Activated B cell treated with CpG ODN at 0.5 μM for 24 hours (primary cell): ENCODE measurements around the gene AGPAT1. TPM values are rescaled to one million over a fixed set of nuclear protein-coding genes. Genes with fewer than 3 reads are reported as not detected.

ENCODE experiments used
- ATAC-seq: fragments of 200-7000 bp; cut with Tn5 transposase; one replicate; pipeline ENCODE4 v1.10.0; 2021; ENCODE audit warnings: low read depth, mild to moderate bottlenecking, moderate library complexity
- CTCF ChIA-PET: fragments of 350-600 bp; sonication (Branson Sonifier 250); formaldehyde crosslinking; loops from one replicate; lab custom pipeline; 2021; ENCODE audit warnings: antibody characterized with exemption; lab: Charles Lee
- POLR2A ChIA-PET: fragments of 350-600 bp; sonication (Branson Sonifier 250); formaldehyde crosslinking; loops from one replicate; lab custom pipeline; 2021; ENCODE audit warnings: antibody characterized with exemption; lab: Charles Lee
- DNase-seq: peaks from one replicate; pipeline ENCODE4 v3.0.0; 2022
- H3K27ac Mint-ChIP-seq: one replicate; pipeline ENCODE4 v1.8.0; 2020; ENCODE audit warnings: mixed read lengths
- H3K27me3 Mint-ChIP-seq: one replicate; pipeline ENCODE4 v1.8.0; 2021; ENCODE audit warnings: mixed read lengths
- H3K36me3 Mint-ChIP-seq: one replicate; pipeline ENCODE4 v1.8.0; 2021; ENCODE audit warnings: low read depth, mixed read lengths
- H3K4me1 Mint-ChIP-seq: one replicate; pipeline ENCODE4 v1.8.0; 2021; ENCODE audit warnings: mixed read lengths
- H3K4me3 Mint-ChIP-seq: one replicate; pipeline ENCODE4 v1.8.0; 2020; ENCODE audit warnings: mild to moderate bottlenecking, mixed read lengths
- H3K9me3 Mint-ChIP-seq: one replicate; pipeline ENCODE4 v1.8.0; 2020; ENCODE audit warnings: mixed read lengths
- CTCF ChIP-seq: fragments of 200-600 bp; IDR thresholded peaks from one replicate; pipeline ENCODE4 v1.8.0; 2022; ENCODE audit warnings: antibody characterized with exemption, mild to moderate bottlenecking
- intact Hi-C: fragments of 100-400 bp; cut with micrococcal nuclease; formaldehyde crosslinking; loops from one replicate; pipeline ENCODE4 v1.15.1; 2024
- total RNA-seq: library from RNA; stranded (reverse); gene quantifications from 2 replicates; pipeline ENCODE4 v1.2.3, GENCODE V29; 2022

AGPAT1 gene
- total RNA-seq, 1 donor from 2014 or later = 26.4 TPM

- DNase-seq (no peak), ATAC-seq (no peak)
- ChIA-PET CTCF (no interaction called here), POLR2A (no interaction called here)
- H3K9me3 Mint-ChIP-seq = no peaks in the 10 kb centered on the region
- no peak overlapping the region for H3K4me3 Mint-ChIP-seq
- intact Hi-C loops = loop anchor here (10.0 kb wide), 1 partner anchor 107 kb away; no protein-coding TSS in a partner anchor
- TF ChIP-seq CTCF = no peak
- peaks cover 41% of the 10 kb centered on the region for H3K4me1 Mint-ChIP-seq
- peaks cover 51% of the 10 kb centered on the region for H3K27me3 Mint-ChIP-seq
- no peak overlapping the region for H3K27ac Mint-ChIP-seq
- no peaks in the 10 kb centered on the region for H3K36me3 Mint-ChIP-seq
Measured at GRCh38 chr6:32151181-32151862, 24.6 kb downstream of the AGPAT1 start.

- Mint-ChIP-seq H3K9me3 (no peaks in the 10 kb centered on the region), H3K27ac (no peak overlapping the region), H3K4me3 (peak overlapping the region; percentile 25), H3K36me3 (no peaks in the 10 kb centered on the region), H3K4me1 (peaks cover 41% of the 10 kb centered on the region), H3K27me3 (peaks cover 54% of the 10 kb centered on the region)
- no peak for ATAC-seq
- no peak for DNase-seq
- TF ChIP-seq CTCF = no peak
- ChIA-PET CTCF (no interaction called here), POLR2A (no interaction called here)
- intact Hi-C loops = loop anchor here (10.0 kb wide), 1 partner anchor 105 kb away; no protein-coding TSS in a partner anchor
Measured at GRCh38 chr6:32149932-32150870, 25.7 kb downstream of the AGPAT1 start.

GRCh38 chr6:32149092-32149755, 26.7 kb downstream of the AGPAT1 start:
- ChIA-PET POLR2A (no interaction called here), CTCF (interaction anchor here (0.7 kb wide), 1 partner anchor 31 kb away, joined by 3 read pairs; no protein-coding TSS in a partner anchor)
- no peak for TF ChIP-seq CTCF
- peaks cover 32% of the 10 kb centered on the region for H3K4me1 Mint-ChIP-seq
- peak overlapping the region; percentile 79 for H3K4me3 Mint-ChIP-seq
- no peaks in the 10 kb centered on the region for H3K9me3 Mint-ChIP-seq
- ATAC-seq = peak; percentile 14
- intact Hi-C loops = no loop called here
- no peak for DNase-seq
- no peaks in the 10 kb centered on the region for H3K36me3 Mint-ChIP-seq
- H3K27me3 Mint-ChIP-seq = peaks cover 54% of the 10 kb centered on the region
- H3K27ac Mint-ChIP-seq = no peak overlapping the region

GRCh38 chr6:32148289-32149091, 27.4 kb downstream of the AGPAT1 start:
- H3K4me1 Mint-ChIP-seq = peaks cover 25% of the 10 kb centered on the region
- H3K4me3 Mint-ChIP-seq = peak overlapping the region; percentile 79
- intact Hi-C loops = no loop called here
- DNase-seq (peak; percentile 54), ATAC-seq (peak; percentile 91)
- H3K27me3 Mint-ChIP-seq = peaks cover 54% of the 10 kb centered on the region
- TF ChIP-seq CTCF = no peak
- H3K27ac Mint-ChIP-seq = peak overlapping the region; percentile 13
- H3K9me3 Mint-ChIP-seq = no peaks in the 10 kb centered on the region
- CTCF ChIA-PET = interaction anchor here (0.7 kb wide), 1 partner anchor 32 kb away, joined by 3 read pairs; no protein-coding TSS in a partner anchor
- POLR2A ChIA-PET = no interaction called here
- no peaks in the 10 kb centered on the region for H3K36me3 Mint-ChIP-seq
